Skin of body (tissue), 2 donors: ENCODE measurements around the gene SERGEF. TPM values are rescaled to one million over a fixed set of nuclear protein-coding genes. Genes with fewer than 3 reads are reported as not detected.

ENCODE experiments used
- DNase-seq: peaks from one replicate; lab custom pipeline; 2025; lab: John Stamatoyannopoulos, UW
- total RNA-seq: library from RNA; depleted of rRNA; stranded (reverse); fragments of >200 nt; gene quantifications from one replicate; pipeline ENCODE4 v1.2.3, GENCODE V29; 2014

SERGEF gene
- total RNA-seq, 1 donor from 2014 or later: 14.6 TPM

GRCh38 chr11:17861036-17861755 is 151.7 kb downstream of the SERGEF start:
- DNase-seq: no peak

- no peak for DNase-seq
Measured at GRCh38 chr11:17859552-17859951, 153.3 kb downstream of the SERGEF start.

DNA sequence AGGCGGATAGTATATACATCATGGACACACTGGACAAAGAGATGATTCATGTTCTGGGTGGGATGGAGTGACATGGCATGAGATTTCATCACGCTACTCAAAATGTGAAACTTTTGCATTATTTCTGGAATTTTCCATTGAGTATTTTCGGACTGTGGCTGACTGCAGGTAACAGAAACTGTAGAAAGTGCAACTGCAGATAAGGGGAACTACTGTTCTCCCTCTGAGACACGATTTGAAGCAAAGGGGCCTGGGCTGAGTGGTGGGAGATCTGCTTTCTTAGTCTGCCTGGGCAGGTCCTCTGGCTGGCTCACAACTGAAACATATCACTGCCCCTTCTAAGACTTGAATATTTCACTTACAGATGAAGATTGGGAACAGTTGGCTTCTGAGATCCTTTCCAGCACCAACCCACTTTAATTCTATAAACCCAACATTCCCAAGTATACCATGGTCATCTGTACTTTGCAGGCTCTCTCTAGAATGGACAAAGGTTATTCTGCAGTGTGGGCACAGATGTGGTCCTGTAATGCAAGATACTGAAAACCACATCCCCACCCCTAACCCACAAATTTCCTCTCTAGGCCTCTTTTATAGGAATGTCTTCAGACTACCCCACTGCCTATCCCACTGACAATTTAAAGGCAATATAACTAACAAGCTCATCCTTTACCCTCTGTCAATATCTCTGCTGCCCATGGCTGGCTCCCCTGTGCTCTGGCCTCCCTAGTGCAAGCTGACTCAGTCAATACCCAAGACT is 157.1 kb downstream of the SERGEF start:
- DNase-seq: no peak

DNA sequence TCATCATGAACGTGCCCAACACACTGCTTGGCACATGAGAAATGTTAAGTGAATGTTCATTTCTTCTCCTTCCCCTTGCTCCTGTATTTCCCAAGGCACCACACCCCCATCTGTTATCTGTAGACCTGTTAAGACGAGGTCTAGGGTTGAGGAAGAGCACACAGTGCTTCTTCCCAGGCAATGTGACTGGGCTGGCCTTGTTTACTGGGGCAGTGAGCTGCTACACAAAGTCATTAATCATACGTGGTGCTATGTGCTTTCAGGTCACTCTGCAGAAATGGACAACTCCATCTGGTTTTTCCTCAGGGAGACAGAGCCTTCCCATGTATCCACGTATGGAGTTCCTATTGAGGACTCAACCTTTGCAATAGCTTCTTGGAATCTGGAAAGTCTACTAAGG is 159.6 kb downstream of the SERGEF start:
- DNase-seq: no peak

GRCh38 chr11:17852246-17852645 is 160.6 kb downstream of the SERGEF start:
- no peak for DNase-seq

GRCh38 chr11:17851697-17852096 is 161.2 kb downstream of the SERGEF start:
- DNase-seq: no peak

GRCh38 chr11:17850336-17850735 is 162.5 kb downstream of the SERGEF start:
- no peak for DNase-seq

GRCh38 chr11:17848715-17849114 is 164.1 kb downstream of the SERGEF start:
- no peak for DNase-seq

DNA sequence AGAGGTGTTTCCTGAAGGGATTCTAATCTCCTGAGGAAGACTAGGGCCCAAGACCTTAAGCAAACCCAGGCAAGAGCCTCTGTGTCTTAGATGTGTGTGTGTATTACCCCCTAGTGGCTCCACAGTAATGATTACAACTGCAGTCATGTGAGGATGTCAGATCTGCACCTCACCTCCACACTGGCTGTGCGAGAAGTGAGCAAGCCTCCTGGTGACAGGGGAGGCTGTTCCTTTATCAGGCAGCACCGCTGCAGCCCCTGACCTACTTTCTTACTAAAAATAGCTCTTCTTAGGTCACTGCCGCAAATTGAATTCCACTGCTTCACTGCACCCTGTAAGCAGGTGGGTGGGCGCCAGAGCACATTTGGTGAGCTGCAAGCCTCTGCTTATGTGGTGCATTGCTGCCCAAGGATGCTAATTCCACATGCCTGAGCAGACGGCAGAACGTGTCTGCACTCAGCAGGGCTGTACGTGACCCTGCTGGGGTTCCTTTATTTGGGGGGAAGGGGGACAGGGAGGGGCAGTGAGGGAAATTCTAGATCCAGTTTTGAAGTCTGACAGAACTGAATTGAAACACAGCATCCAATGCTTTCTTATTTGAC is 165.9 kb downstream of the SERGEF start:
- no peak for DNase-seq

- DNase-seq: no peak
Measured at GRCh38 chr11:17845431-17845881, 167.4 kb downstream of the SERGEF start.

DNA sequence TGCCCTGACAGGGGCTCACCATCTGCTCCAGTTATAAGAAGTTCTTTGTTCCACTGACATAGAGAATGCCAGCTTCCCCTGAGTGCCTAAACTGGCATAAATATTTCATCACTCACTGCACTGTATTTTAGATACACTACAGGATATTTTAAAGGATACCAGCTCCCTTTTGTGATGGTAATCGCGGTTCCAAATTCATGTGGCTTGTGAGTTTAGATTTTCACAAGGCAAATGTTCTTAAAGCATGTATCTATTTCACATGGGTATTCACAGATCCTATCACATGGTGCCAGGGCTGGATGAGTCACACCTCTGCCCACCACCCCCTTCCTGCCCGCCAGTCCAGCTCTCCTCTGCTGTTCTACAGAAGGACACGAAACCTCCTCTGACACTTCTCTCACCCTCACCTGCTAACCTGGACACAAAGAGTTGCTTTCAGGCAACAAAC is 172.7 kb downstream of the SERGEF start:
- no peak for DNase-seq

GRCh38 chr11:17839450-17839849 is 173.4 kb downstream of the SERGEF start:
- DNase-seq: peak; percentile 4

GRCh38 chr11:17838102-17838501 is 174.7 kb downstream of the SERGEF start:
- DNase-seq: no peak

GRCh38 chr11:17831883-17832282 is 181.0 kb downstream of the SERGEF start:
- DNase-seq: no peak

GRCh38 chr11:17831228-17831627 is 181.6 kb downstream of the SERGEF start:
- no peak for DNase-seq

- peak; percentile 32 for DNase-seq
Measured at GRCh38 chr11:17828311-17828751, 184.5 kb downstream of the SERGEF start.

- no peak for DNase-seq
Measured at GRCh38 chr11:17827006-17827405, 185.8 kb downstream of the SERGEF start.

GRCh38 chr11:17822401-17822781 is 190.5 kb downstream of the SERGEF start:
- DNase-seq: no peak

DNA sequence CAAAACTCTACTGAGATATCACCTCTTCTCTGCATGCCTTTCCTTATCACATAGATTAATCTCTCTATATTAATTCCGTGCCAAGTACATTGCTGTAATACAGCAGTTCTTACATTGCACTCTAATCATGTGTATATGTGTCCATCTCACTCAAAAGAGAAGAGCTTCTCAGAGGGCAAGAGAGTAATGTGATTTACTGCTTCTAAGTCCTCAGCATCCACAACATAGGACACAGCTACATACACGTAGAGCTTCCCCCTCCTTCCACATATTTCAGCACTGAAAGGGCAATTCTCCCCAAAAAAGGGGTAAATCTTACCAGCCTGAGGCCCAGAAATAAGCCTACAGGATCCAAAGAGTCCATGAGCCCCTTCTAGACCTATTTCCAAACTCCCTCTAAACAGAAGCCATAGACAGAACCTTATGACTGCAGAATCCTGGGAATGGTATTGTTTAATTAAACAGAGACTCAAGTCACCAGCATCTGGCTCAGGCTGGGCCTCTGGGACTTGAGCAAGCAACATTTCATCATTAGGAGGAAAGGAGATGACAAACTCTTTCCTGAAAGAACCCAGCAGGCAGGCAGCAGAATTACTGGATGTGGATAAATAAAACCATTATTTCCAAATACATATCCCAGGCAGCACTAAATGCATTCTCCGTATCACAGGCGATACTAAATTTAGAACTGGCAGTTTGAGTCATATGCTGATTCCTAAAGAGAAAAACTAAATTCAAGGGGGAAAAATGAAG is 191.0 kb downstream of the SERGEF start:
- peak; percentile 79 for DNase-seq

DNA sequence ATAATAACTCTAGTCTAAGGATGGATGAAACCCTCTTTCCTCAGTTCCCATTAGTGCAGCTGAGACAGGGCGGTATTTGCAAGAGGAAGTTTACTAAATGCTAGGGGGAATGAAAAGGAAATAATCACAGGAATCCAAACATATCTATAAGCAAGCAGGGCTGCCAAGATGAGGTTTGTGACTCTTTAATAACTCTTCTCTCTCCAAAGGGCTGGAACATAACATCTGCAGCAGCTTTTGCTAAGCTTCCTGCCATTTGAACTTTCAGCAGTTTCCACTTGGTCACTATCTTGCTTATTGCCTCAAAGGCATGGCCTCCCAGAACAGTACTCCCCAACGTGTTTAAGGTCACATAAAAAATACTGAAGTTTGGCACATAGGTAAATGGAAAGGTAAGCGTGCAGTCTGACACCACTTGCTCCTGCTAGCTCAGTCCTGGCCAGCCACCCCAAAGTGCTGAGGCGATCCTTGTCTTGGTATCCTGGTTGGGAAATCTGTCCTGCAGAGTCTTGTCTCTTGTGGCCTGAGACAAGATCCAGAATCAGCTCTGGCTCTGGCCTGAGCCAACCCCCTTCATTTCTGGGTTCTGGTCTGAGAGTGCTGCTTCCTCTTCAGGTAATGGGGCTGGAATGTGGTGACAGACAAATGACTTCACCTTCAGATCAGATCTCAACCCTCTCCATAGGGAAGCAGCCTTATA is 196.5 kb downstream of the SERGEF start:
- peak; percentile 47 for DNase-seq

GRCh38 chr11:17814546-17814945 is 198.3 kb downstream of the SERGEF start:
- DNase-seq: no peak
